Left renal pelvis (tissue), 4 donors: ENCODE data around the gene CAMK2A. TPM values are rescaled to one million over a fixed set of nuclear protein-coding genes. Genes with fewer than 3 reads are reported as not detected.
A peak's percentile ranks its signal among the peaks of the same experiment; 100 is the strongest.

Source experiments
- DNase-seq, 4 donors: peaks; one replicate each; pipeline ENCODE4 v3.0.0-alpha.2; 2013; ENCODE audit warnings: low read depth in 4 of 4, low spot score in 3 of 4
- polyA plus RNA-seq, 4 donors: library from polyadenylated mRNA; unstranded; fragments of 120-200 nt; gene quantifications; one replicate each; pipeline ENCODE4 v1.2.1, GENCODE V29; 2013; ENCODE audit not compliant: insufficient read length in 4 of 4

The CAMK2A gene
- polyA plus RNA-seq, 4 donors: 0.75 to 4.8 (median 3.2) TPM

- no peak for DNase-seq
These were observed 27.8 kb upstream of the CAMK2A start for GRCh38 chr5:150317048-150318003.

- DNase-seq: no peak
These were observed 26.7 kb upstream of the CAMK2A start for GRCh38 chr5:150316320-150316719.

- DNase-seq: no peak
These were observed 25.7 kb upstream of the CAMK2A start for GRCh38 chr5:150315245-150315644.

GRCh38 chr5:150313921-150314716 lies 24.5 kb upstream of the CAMK2A start:
- DNase-seq: no peak

GRCh38 chr5:150313501-150313900 lies 23.9 kb upstream of the CAMK2A start:
- DNase-seq: no peak

- DNase-seq: no peak
These were observed 22.9 kb upstream of the CAMK2A start for GRCh38 chr5:150312518-150312917.

GRCh38 chr5:150311015-150311692 lies 21.6 kb upstream of the CAMK2A start:
- no peak for DNase-seq

GRCh38 chr5:150310246-150310645 lies 20.7 kb upstream of the CAMK2A start:
- no peak for DNase-seq

GRCh38 chr5:150309886-150310239 lies 20.3 kb upstream of the CAMK2A start:
- DNase-seq: no peak

- DNase-seq: no peak
These were observed 19.7 kb upstream of the CAMK2A start for GRCh38 chr5:150309101-150309885.

GRCh38 chr5:150307617-150308426 lies 18.2 kb upstream of the CAMK2A start:
- DNase-seq: no peak

GRCh38 chr5:150306775-150307174 lies 17.2 kb upstream of the CAMK2A start:
- no peak for DNase-seq

- no peak for DNase-seq
These were observed 16.0 kb upstream of the CAMK2A start for GRCh38 chr5:150305557-150305956.

GRCh38 chr5:150305095-150305494 lies 15.5 kb upstream of the CAMK2A start:
- no peak for DNase-seq

GRCh38 chr5:150304481-150305081 lies 15.0 kb upstream of the CAMK2A start:
- DNase-seq: no peak

- peak; percentile 70 to 76 (median 71) for DNase-seq
These were observed 14.2 kb upstream of the CAMK2A start for GRCh38 chr5:150303660-150304386.

GRCh38 chr5:150303070-150303615 lies 13.6 kb upstream of the CAMK2A start:
- DNase-seq: no peak
